WI38 (cell line): ENCODE data around the gene GTPBP8.

Source experiments
- H3K4me3 ChIP-seq: 2 replicates; pipeline ENCODE4 v1.5.1; 2011; ENCODE audit warnings: low read depth, mild to moderate bottlenecking, control low read depth, low read length
- TF ChIP-seq, protein P1 (sequence below): IDR thresholded peaks from 2 replicates; pipeline ENCODE4 v1.5.1; 2012; ENCODE audit warnings: low read depth, mild to moderate bottlenecking, control low read depth, low read length

GTPBP8 gene

DNA sequence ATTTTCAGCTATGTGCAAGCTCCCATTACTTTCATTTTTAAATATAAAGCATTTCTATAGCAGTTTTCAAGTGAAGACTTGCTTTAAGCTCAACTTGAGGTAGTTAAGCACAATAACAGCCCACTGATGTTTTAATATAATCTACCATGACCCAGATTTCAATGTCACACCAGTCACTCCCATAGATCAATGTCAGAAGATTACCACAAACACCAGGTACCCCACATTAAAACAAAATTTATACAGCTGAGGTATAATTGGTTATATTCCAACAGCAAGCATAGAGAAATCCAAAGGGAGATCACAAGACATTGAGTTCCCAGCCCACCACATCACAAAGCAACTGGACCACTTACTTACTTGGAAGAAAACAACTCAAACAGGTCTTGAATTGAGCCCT is 22.8 kb downstream of the GTPBP8 start:
- H3K4me3 ChIP-seq = no peak overlapping the region
- TF ChIP-seq, protein P1, sequence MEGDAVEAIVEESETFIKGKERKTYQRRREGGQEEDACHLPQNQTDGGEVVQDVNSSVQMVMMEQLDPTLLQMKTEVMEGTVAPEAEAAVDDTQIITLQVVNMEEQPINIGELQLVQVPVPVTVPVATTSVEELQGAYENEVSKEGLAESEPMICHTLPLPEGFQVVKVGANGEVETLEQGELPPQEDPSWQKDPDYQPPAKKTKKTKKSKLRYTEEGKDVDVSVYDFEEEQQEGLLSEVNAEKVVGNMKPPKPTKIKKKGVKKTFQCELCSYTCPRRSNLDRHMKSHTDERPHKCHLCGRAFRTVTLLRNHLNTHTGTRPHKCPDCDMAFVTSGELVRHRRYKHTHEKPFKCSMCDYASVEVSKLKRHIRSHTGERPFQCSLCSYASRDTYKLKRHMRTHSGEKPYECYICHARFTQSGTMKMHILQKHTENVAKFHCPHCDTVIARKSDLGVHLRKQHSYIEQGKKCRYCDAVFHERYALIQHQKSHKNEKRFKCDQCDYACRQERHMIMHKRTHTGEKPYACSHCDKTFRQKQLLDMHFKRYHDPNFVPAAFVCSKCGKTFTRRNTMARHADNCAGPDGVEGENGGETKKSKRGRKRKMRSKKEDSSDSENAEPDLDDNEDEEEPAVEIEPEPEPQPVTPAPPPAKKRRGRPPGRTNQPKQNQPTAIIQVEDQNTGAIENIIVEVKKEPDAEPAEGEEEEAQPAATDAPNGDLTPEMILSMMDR = no peak

DNA sequence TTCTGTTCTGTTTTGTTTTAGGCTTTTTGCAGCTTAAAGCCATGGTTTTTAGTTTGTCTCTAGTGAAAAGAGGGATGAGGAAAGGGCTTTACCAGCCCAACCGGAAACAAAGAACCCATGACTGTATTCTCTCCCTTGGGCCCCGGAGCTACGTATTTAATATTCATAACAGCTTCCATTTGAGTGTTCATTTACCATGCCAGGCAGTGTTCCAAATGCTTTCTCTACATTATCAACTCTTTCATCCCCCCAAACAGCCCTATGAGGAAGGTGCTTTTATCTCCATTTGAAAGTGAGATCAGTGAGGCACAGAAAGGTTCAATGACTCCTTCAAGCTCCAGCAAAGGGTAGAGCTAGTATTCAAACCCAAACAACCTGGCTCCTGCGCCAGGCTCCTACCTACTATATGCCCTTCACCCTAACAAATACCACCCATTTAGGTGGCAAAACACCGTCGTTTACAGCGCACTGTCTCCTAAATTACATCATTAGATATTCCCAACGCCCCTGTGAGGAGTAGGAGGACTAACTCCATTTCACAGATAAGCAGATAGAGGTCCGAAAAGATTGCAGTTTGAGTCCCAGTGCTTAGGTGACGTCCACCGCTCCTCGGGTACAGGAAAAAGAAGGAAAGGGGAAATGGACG is 27.9 kb downstream of the GTPBP8 start:
- TF ChIP-seq, protein P1 = no peak
- H3K4me3 ChIP-seq = peak overlapping the region; percentile 88

DNA sequence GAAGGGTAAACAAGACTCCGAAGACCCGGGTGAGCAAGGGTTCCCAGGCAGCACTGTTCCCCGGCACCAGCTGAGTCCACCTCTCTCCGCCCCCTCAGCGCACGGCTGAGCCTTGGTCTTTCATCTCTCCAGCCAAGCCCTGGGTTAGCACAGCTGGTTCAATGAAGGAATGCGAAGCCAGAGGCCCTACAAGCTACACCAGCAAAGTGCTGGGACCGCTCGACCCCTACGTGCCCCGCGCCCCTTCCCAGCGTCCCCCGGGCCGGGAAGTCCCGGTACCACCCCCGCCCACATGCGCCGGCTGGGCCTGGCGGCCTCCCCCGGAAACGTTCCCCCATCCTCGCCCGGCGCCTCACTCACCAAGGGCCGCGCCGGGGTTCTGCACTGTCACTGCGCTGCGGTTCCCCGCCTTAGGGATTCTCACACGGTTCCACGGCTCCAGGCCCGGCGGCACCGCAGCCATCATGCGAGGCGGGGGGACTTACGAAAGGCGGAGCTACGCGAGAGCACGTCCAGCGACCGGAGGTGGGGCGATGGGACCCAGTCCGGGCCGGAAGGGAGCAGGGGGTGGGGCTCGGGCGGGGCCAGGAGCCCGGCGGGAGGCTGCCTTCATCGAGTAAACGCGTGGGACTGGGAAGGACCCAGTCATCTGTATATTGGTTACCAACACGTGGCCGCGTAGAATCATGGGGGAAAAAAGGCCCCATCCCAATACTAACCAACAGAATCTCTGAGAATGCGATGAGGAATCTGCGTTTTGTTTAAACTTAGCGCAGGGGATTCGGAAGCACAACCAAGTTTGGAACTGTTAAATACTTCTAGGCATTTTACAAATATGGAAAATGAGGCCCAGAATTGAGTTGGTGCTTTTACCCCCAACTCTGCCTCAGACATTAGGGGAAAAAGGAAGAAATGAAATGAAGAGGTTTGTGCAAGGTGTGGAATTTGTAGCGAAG is 28.7 kb downstream of the GTPBP8 start:
- peak overlapping the region; percentile 88 for H3K4me3 ChIP-seq
- TF ChIP-seq, protein P1 = no peak

DNA sequence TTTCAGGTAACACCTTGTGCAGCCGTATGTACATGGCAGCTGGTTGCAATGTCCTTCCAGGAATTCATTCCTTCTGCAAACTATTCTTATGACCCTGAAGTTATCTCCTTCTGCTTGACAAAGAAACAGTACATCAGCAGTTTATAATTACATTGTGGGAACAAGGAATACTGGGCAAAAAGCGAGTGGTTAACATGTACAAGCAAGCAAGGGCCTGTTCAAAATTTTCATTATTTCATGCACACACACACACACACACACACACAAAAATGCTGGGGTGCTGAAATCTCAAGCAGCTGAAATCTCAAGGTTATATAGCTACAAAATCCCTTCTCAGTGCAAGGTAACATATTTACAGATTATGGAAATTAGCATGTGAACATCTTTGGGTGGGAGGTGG is 30.7 kb downstream of the GTPBP8 start:
- TF ChIP-seq, protein P1 = no peak

DNA sequence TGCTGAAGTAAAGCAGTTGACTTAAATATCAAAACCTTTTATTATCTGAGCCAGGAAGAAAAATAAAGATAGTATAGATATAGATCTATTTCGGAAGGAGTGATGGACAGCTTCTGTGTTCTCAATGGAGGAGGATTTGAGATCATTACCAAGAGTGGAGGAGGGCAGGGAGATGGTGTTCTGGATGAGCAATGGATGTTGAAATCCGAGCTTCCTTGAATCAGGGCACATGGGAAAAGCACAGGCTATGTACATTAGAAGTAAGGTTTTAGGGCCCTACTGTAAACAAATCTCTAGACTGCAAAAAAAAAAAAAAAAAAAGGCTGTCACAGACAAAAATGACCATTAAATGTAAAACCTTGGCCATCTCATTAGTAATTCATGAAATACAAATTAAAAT is 43.2 kb downstream of the GTPBP8 start:
- H3K4me3 ChIP-seq = no peak overlapping the region
- TF ChIP-seq, protein P1 = no peak

More for the DNA sequence above, 30.7 kb downstream of the GTPBP8 start:
- H3K4me3 ChIP-seq = no peak overlapping the region

DNA sequence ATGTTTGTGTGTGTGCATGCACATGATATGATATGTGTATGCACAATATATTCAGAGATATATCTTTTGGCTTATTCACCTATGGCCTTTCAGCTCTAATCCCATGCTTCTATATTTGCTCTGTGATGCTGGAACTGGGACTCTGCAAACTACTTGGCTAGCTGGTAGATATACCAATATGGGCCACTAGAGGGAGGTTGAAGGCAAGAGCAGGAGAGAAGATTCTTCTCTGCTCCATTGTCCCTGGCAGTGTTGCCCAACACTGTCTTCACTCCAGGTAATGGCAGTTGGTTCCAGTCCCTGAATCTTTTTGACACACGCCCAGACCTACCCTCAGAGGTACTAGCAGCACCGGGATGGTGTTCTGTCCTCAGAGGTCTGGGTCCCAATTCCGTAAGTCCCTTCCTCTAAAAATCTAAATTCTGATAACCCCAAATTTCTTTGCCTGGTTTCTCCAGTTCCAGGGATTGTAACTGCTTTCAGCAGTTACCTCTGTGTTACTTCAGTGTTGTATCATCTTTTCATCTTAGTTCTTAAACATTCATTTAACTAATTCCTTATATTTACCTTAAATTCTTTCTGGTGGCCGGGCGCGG is 44.7 kb downstream of the GTPBP8 start:
- H3K4me3 ChIP-seq = no peak overlapping the region
- TF ChIP-seq, protein P1 = peak; percentile 86

DNA sequence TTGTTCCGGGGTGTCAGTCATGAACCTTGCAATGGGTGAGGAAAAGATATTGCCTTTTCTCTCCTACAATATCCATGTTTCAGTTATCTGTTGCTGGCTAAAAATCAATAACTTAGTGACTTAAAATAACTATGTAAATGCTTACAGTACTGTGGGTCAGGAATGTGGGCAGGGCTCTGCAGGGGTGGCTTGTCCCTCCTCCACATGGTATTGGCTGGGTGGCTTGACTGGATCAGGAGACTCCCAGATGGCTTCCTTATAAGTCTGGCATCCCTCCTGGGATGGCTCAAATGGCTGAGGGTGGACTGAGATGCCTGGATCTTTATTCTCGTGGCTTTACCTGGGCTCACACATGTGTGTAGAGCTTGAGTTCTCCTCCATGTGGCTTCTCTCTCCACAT is 47.5 kb downstream of the GTPBP8 start:
- no peak overlapping the region for H3K4me3 ChIP-seq
- TF ChIP-seq, protein P1 = no peak
